OCI-LY1 (cell line): ENCODE measurements around the gene FXYD1.

Experiments used
- EZH2 ChIP-seq: fragments of 200-600 bp; sonication (generic), shearing (Covaris generic); IDR thresholded peaks from 2 replicates; pipeline ENCODE4 v1.8.0; 2017; ENCODE audit warnings: borderline replicate concordance, mixed run types, mild to moderate bottlenecking, antibody characterized with exemption, low read length, moderate library complexity, mixed read lengths
- TF ChIP-seq, protein P1 (sequence below): fragments of 200-600 bp; sonication (generic), shearing (Covaris generic); IDR thresholded peaks from 2 replicates; pipeline ENCODE4 v1.5.1; 2017; ENCODE audit warnings: mild to moderate bottlenecking, antibody characterized with exemption, low read length, moderate library complexity, mixed read lengths

GRCh38 chr19:35090160-35090505, 48.5 kb upstream of the FXYD1 start:
- TF ChIP-seq, protein P1, sequence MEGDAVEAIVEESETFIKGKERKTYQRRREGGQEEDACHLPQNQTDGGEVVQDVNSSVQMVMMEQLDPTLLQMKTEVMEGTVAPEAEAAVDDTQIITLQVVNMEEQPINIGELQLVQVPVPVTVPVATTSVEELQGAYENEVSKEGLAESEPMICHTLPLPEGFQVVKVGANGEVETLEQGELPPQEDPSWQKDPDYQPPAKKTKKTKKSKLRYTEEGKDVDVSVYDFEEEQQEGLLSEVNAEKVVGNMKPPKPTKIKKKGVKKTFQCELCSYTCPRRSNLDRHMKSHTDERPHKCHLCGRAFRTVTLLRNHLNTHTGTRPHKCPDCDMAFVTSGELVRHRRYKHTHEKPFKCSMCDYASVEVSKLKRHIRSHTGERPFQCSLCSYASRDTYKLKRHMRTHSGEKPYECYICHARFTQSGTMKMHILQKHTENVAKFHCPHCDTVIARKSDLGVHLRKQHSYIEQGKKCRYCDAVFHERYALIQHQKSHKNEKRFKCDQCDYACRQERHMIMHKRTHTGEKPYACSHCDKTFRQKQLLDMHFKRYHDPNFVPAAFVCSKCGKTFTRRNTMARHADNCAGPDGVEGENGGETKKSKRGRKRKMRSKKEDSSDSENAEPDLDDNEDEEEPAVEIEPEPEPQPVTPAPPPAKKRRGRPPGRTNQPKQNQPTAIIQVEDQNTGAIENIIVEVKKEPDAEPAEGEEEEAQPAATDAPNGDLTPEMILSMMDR, result no peak
- no peak for TF ChIP-seq EZH2
